ENCODE data around the gene VAV2.

- no peak for TF ChIP-seq JUND (IDR thresholded peaks at IDR 0.05)
- no peak for TF ChIP-seq CTCF (IDR thresholded peaks at IDR 0.05; ENCODE audit: low read depth, low read length, missing input control)
- TF ChIP-seq TAF1 (conservative IDR thresholded peaks at IDR 0.05), result no peak
- TF ChIP-seq MAX (IDR thresholded peaks at IDR 0.05), result no peak
Measured at GRCh38 chr9:133775291-133775690, 216.8 kb downstream of the VAV2 start.
